Measurements from ENCODE around the gene ASIC3.
"Not testable (repeated sequence)": the region's sequence is repeated elsewhere in the genome, so short reads cannot be mapped to it uniquely, and the experiment has no call there.

Gene ASIC3

DNA sequence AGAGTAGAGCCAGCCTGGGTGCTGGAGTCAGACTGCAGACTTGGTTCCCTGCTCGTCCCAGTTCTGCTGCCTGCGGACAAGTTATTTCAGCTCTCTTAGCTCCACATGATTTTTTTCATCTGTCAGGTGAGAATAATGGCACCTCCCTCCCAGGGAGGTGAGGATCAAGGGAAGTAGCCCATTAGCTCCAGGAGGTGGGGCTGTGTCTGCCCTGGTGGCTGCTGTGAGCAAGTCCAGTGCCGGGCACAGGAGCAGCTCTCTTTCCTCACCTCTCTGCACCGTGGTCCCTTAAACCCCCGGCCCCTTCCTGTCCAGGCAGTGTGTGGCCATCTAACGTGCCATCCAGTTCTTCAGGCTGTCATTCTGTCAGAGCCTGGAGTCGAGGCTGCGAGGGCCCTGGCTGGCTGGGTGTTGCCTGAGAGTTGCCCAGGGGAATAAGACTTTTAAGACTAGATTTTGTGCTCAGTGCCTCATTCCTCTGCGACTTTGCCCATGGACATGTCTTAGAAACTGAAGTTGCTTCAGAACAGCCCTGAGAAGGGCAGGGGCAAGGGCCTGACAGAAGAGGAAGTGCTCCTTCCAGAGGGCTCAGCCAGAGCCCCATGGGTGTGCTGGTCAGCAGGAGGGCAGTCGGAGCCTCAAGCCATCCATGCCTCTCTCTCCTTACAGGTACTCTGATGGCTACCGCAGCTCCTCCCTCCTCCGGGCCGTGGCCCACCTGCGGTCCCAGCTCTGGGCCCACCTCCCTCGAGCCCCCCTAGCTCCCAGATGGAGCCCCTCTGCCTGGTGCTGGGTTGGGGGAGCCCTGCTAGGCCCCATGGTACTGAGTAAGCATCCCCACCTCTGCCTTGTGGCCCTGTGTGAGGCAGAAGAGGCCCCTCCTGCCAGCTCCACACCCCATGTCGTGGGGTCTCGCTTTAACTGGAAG, 15.1 kb upstream of the ASIC3 start:
- DNase-seq (ENCODE audit: low read depth), result no peak

GRCh38 chr7:151033864-151034249, 14.5 kb upstream of the ASIC3 start:
- DNase-seq (ENCODE audit: low read depth), result no peak

DNA sequence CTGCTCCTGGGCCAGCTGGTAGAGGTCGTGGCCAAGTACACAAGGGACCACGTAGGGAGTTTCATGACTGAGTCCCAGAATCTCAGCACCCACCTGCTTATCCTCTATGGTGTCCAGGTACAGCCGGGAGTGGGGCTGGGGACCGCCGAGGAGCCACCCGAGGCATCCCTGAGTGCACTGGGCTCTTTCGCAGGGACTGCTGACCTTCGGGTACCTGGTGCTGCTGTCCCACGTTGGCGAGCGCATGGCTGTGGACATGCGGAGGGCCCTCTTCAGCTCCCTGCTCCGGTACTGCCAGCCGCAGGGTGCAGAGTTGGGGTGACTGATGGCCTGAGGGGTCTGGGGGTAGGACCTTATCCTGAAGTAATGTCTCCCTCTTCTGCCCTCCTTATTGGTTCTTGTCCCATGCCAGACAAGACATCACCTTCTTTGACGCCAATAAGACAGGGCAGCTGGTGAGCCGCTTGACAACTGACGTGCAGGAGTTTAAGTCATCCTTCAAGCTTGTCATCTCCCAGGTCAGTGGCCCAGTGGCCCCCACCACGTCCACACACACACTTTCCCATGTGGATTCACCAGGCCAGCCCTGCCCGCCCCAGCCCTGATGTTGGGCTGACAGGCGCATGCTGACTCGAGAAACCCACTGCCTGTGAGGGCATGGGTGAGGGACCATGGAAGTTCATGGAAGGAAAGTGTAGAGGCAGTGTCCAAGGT, 13.9 kb upstream of the ASIC3 start:
- DNase-seq (ENCODE audit: low read depth), result no peak

DNA sequence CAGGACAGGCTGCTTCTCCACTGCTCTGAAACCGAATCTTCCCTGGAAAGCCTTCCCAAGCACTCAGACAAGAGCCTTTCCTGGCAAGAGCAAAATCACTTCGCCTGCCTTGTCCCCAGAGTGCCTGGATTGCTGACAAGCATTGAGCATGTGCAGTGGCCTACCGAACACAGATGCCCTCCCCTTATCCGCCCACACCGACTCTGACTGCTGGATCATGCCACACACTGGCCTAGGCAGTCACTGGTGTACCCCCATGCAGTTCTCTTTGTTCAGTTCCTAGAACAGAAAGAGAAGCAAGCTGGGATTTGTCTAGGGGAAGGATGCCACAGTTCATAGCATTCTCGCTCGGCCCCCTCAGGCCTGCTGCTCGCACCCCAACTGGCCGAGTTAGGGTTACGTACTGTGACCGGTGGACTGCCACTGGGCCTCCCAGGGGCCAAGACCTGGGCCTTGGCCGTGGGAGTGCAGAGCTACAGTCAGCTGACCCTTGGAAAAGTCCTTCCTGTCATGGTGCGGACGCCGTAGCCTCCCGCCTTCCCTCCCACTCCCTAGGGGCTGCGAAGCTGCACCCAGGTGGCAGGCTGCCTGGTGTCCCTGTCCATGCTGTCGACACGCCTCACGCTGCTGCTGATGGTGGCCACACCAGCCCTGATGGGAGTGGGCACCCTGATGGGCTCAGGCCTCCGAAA, 13.2 kb upstream of the ASIC3 start:
- no peak for DNase-seq (ENCODE audit: low read depth)

DNA sequence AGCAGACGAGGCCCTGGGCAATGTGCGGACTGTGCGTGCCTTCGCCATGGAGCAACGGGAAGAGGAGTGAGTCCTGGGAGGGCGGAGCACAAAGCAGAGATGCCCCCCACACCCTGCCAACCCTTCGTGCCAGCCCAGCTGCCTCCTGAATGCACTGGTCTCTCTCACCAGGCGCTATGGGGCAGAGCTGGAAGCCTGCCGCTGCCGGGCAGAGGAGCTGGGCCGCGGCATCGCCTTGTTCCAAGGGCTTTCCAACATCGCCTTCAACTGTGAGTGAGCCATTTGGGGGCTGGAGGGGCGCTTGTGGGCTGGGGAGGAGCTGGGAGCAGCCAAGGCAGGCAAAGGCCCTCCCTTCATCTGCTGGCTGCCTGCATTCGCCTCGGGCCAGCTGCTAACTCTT, 12.4 kb upstream of the ASIC3 start:
- no peak for DNase-seq (ENCODE audit: low read depth)

DNA sequence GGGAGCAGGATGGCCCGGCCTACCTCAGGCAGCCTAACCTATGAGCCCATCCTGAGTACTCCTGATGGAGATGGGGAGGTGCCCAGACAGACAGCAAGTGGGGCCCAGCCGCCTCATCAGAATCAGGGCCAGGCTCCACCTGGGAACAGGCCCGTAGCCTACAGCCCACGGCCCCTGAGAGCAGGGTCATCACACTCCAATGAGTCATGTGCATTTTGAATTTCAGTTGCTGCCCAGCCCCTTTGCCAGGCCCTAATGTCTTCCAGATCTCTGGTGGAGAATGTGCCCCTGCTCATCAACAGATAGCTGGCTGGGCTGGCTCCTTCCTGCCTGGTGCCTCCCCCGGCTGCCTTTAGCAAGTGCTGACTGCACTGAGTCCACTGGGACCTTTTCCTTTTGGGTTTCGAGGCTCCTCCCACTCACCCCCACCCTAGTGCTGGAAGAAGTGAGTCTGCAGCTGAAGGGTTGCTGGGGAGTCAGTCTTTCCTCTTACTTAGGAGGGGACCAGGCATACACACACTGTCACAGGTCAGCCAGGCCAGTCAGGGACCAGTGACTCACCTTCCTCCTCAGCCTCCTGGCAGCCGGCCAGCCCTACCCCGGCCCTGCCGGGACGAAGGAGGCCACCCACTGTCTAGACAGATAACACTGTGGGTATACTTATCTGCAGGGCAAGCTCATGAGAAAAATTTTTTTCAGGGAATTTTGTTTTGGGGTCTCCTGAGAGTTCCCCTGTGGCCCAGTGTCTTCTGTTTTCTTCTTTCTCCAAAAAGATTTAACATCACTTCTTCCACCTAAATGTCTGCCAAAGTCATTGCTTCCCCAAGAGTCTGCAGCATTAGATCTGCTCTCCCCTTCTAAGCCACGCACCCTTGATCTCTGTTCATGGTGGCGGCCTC, 9.1 kb upstream of the ASIC3 start:
- DNase-seq (ENCODE audit: low read depth), result peak; percentile 24

DNA sequence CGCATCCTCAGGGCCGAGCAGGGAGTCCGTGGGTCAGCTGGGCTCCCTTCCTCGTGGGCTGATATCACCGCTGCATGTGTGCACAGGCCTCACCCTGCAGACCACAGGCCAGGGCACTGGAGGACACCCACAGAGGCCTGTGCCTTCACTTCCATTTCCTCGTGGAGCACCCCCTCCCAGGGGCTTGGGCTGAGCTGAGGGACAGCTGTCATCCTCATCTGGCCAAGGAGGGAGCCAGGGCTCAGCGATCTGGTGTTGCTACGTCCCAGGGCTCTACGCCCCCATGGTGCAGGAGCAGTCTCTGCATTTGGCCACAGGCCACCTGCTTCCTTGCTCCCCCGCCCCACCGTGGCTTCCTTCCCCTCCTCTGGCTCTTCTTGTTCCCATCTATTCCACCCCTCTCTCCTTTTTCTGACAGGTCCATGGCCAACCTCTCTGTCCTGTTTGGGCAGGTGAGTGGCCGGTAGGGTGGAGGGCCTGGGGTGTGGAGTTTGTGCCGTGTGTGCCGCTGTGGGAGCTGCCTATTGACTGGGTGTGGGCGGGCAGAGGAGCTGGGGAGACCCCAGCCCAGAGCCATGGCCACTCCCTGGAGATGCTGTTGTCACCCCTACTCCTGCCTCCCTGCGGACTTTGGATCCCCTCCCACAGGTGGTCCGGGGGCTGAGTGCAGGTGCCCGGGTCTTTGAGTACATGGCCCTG, 8.3 kb upstream of the ASIC3 start:
- no peak for DNase-seq (ENCODE audit: low read depth)

GRCh38 chr7:151040616-151041375, 7.5 kb upstream of the ASIC3 start:
- DNase-seq (ENCODE audit: low read depth), result no peak

DNA sequence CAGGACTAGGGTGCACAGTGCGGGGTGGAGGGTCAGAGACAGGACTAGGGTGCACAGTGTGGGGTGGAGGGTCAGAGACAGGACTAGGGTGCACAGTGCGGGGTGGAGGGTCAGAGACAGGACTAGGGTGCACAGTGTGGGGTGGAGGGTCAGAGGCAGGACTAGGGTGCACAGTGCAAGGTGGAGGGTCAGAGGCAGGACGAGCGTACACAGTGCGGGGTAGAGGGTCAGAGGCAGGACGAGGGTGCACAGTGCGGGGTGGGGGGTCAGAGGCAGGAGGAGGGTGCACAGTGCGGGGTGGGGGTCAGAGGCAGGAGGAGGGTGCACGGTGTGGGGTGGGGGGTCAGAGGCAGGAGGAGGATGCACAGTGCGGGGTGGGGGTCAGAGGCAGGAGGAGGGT, 4.9 kb upstream of the ASIC3 start:
- DNase-seq (ENCODE audit: low read depth), result not testable (repeated sequence)

GRCh38 chr7:151043959-151044358, 4.4 kb upstream of the ASIC3 start:
- no peak for DNase-seq (ENCODE audit: low read depth)

- DNase-seq (ENCODE audit: low read depth), result no peak
Observed at GRCh38 chr7:151045262-151045661, 3.1 kb upstream of the ASIC3 start.

- no peak for DNase-seq (ENCODE audit: low read depth)
Observed at GRCh38 chr7:151045967-151046366, 2.4 kb upstream of the ASIC3 start.

DNA sequence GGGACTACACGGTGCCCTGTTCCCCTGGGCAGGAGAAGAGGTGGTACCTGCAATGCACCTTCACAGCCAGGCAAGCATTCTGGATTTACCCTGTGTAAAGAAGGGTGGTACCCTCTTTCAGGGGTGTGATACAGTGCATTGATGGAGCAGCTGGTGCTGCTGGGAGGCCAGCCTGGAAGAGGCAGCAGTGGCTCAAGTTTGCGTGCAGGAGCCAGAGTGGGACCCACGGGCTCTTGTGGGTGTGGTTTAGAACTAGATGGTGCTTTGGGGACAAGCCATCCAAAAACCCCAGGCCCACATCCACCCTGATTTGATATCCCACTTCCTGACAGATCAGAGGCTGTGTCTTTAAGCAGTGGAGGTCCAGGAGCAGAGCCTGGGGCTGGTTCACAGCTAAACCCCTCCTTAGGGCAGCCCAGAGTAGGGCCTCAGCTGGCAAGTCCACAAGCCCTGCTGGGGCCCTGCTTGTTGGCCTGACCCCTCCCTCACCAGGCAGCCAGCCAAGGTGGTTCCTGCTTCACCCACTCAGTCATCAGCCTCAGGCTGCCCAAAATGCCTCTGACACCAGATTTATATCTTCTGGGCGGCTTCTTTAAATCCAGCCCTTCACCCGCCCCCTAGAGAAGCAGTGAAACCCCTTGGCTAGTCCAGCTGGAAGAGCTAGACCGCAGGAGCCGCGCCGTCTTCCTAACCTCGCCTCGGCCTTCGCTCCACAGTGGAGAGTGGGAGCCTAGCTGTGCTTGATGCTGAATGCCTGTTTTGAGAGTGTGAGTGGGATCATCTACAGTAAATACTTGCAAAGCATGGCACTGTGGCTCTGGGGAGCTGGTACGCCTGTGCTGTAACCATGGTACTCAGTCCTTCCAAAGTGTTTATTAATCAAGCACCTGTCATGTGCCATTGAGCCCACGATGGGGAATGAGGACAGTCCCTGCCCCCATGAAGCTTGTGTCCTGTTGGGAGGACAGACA, 1.4 kb upstream of the ASIC3 start:
- DNase-seq (ENCODE audit: low read depth), result no peak

- no peak for DNase-seq (ENCODE audit: low read depth)
Observed at GRCh38 chr7:151048911-151049463, 656 bp downstream of the ASIC3 start.

DNA sequence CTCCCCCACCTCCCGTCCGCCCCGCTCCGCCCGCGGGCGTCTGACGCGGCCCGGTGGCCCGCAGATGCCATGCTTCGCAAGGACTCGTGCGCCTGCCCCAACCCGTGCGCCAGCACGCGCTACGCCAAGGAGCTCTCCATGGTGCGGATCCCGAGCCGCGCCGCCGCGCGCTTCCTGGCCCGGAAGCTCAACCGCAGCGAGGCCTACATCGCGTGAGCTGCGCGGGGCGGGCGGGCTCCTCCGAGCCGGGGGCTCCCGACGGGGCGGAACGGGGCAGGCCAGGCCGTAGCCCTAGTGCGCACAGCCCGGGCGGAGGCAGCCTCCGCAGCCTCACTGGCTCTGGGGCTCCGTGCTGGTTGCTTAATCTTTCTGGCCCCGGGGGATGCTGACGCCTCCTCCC, 2.8 kb downstream of the ASIC3 start:
- peak; percentile 16 for DNase-seq (ENCODE audit: low read depth)

DNA sequence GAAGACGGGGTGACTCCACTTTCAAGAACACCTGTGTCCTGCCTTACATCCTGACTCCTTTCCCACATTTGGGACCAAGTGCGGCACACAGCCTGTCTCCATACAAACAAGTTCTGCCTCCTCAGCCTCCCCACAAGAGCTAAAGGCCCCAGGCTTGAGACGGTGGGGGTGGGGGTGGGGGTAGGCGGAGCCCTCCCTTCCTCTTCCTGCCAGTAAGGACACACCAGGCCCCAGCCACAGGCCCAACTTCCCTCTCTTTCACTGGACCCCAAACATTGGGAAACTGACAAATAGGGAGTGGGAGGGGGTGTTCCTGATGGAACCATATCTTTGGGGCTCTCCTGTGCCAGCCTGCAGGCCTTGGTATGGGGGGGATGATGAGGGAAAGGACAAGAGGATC, 4.8 kb downstream of the ASIC3 start:
- DNase-seq (ENCODE audit: low read depth), result no peak

GRCh38 chr7:151053751-151054150, 5.4 kb downstream of the ASIC3 start:
- no peak for DNase-seq (ENCODE audit: low read depth)

- DNase-seq (ENCODE audit: low read depth), result no peak
Observed at GRCh38 chr7:151056283-151056665, 7.9 kb downstream of the ASIC3 start.

Measured in T-helper 22 cell (primary cell).